CD4-positive, alpha-beta T cell (primary cell): ENCODE measurements around the gene TAF11L6. TPM values are rescaled to one million over a fixed set of nuclear protein-coding genes. Genes with fewer than 3 reads are reported as not detected.
"Not testable (repeated sequence)": the region's sequence is repeated elsewhere in the genome, so short reads cannot be mapped to it uniquely, and the experiment has no call there.

Source experiments
- ATAC-seq: fragments of 200-7000 bp; cut with Tn5 transposase; one replicate; pipeline ENCODE4 v1.10.0; 2022; ENCODE audit warnings: mild to moderate bottlenecking; ENCODE audit not compliant: poor library complexity
- CTCF ChIA-PET: fragments of 350-600 bp; sonication (Branson Sonifier 250); formaldehyde crosslinking; loops from one replicate; lab custom pipeline; 2021; ENCODE audit warnings: antibody characterized with exemption, inconsistent platforms; lab: Charles Lee
- POLR2A ChIA-PET: fragments of 350-600 bp; sonication (Branson Sonifier 250); formaldehyde crosslinking; loops from one replicate; lab custom pipeline; 2021; ENCODE audit warnings: antibody characterized with exemption, inconsistent platforms; lab: Charles Lee
- DNase-seq, 14 experiments: peaks; one replicate each; pipeline ENCODE4 v3.0.0-alpha.2; 2013 to 2020; ENCODE audit warnings: mixed read lengths in 2 of 14
- H3K27ac ChIP-seq, 2 donors: one replicate each; pipeline versions ENCODE4 v1.5.1 to v1.7.0; 2013; ENCODE audit warnings: low read length in 2 of 2, low read depth in 1 of 2, mild to moderate bottlenecking in 1 of 2
- H3K27me3 ChIP-seq, 2 experiments: 1 replicate in 1 of 2; 2 replicates in 1 of 2; pipeline versions ENCODE4 v1.6.1 to v1.7.0; 2013; ENCODE audit warnings: low read length in 2 of 2, control low read depth in 1 of 2, mild to moderate bottlenecking in 1 of 2, moderate library complexity in 1 of 2; ENCODE audit not compliant: insufficient read depth in 2 of 2, control insufficient read depth in 1 of 2
- H3K36me3 ChIP-seq: one replicate; pipeline ENCODE4 v1.6.1; 2013; ENCODE audit warnings: low read length, control low read depth; ENCODE audit not compliant: insufficient read depth
- H3K4me1 ChIP-seq: one replicate; pipeline ENCODE4 v1.6.1; 2013; ENCODE audit warnings: low read length, control low read depth; ENCODE audit not compliant: insufficient read depth
- H3K4me3 ChIP-seq: one replicate; pipeline ENCODE4 v1.5.1; 2013; ENCODE audit warnings: mild to moderate bottlenecking, low read length, moderate library complexity
- H3K9me3 ChIP-seq, 2 experiments: 1 replicate in 1 of 2; 2 replicates in 1 of 2; pipeline versions ENCODE4 v1.6.1 to v1.7.0; 2013; ENCODE audit warnings: low read length in 2 of 2, mild to moderate bottlenecking in 2 of 2, control low read depth in 1 of 2, moderate library complexity in 1 of 2; ENCODE audit not compliant: control insufficient read depth in 1 of 2, insufficient read depth in 1 of 2
- H3K27ac Mint-ChIP-seq: one replicate; pipeline ENCODE4 v1.8.0; 2020; ENCODE audit warnings: mixed read lengths
- H3K27me3 Mint-ChIP-seq: one replicate; pipeline ENCODE4 v1.8.0; 2021; ENCODE audit warnings: mixed read lengths
- H3K36me3 Mint-ChIP-seq: one replicate; pipeline ENCODE4 v1.8.0; 2021; ENCODE audit warnings: low read depth, mixed read lengths
- H3K4me1 Mint-ChIP-seq: one replicate; pipeline ENCODE4 v1.8.0; 2021; ENCODE audit warnings: low read depth, mixed read lengths
- H3K4me3 Mint-ChIP-seq: one replicate; pipeline ENCODE4 v1.8.0; 2020; ENCODE audit warnings: mild to moderate bottlenecking, mixed read lengths
- H3K9me3 Mint-ChIP-seq: one replicate; pipeline ENCODE4 v1.8.0; 2020; ENCODE audit warnings: mixed read lengths
- CTCF ChIP-seq: fragments of 200-600 bp; IDR thresholded peaks from one replicate; pipeline ENCODE4 v1.8.0; 2022; ENCODE audit warnings: antibody characterized with exemption, mild to moderate bottlenecking
- intact Hi-C, 2 experiments: fragments of 100-400 bp; cut with DNase I in 1 of 2; cut with micrococcal nuclease in 1 of 2; formaldehyde crosslinking; loops; one replicate each; pipeline versions ENCODE4 v1.15.1 to v1.9.0; 2023 to 2025; cut with DNase I, micrococcal nuclease
- total RNA-seq, 174 experiments: library from RNA in 2 of 174; stranded (reverse) in 2 of 174; gene quantifications; one replicate each; pipeline ENCODE4 v1.2.3 and lab custom pipeline; 2021 to 2026

The TAF11L6 gene
- total RNA-seq, 2 experiments from 2014 or later, result not detected

DNA sequence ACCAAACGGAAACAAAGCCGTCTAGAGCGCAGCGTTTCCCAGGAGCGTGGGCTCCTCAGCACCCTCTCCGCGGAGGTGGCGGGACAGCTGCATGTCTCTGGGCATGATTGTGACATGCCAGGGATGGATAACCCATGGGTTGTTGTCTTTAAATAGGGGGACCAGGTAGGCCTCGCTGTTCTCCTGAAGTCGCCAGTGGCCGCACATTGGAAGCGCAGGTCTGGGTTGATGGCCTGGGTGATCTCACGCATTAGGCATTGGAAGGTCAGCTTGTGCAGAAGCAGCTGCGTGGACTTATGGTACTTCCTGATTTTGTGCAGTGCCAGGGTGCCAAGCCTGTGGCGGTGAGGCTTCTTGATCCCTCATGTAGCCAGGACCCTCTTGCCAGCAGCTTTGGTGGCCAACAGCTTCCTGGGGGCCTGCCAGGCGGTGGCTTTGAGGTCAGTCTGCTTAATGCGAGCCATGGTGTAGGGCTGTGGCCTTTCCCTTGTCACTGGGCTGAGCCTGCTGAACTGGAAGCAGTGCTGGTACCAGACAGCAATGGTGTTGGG, 16.6 kb upstream of the TAF11L6 start:
- Mint-ChIP-seq H3K4me3 (no peak overlapping the region), H3K9me3 (no peaks in the 10 kb centered on the region), H3K36me3 (no peaks in the 10 kb centered on the region), H3K4me1 (no peaks in the 10 kb centered on the region), H3K27me3 (no peaks in the 10 kb centered on the region), H3K27ac (no peak overlapping the region)
- H3K36me3 ChIP-seq, result no peaks in the 10 kb centered on the region
- ChIA-PET CTCF (no interaction called here), POLR2A (no interaction called here)
- no peaks in the 10 kb centered on the region for H3K27me3 ChIP-seq
- DNase-seq (no peak), ATAC-seq (no peak)
- no peak for TF ChIP-seq CTCF
- H3K4me1 ChIP-seq, result no peaks in the 10 kb centered on the region
- intact Hi-C loops, result no loop called here
- H3K27ac ChIP-seq, result no peak overlapping the region
- H3K4me3 ChIP-seq, result no peak overlapping the region
- H3K9me3 ChIP-seq, result peaks cover 0 to 6% of the 10 kb centered on the region in 2 experiments

DNA sequence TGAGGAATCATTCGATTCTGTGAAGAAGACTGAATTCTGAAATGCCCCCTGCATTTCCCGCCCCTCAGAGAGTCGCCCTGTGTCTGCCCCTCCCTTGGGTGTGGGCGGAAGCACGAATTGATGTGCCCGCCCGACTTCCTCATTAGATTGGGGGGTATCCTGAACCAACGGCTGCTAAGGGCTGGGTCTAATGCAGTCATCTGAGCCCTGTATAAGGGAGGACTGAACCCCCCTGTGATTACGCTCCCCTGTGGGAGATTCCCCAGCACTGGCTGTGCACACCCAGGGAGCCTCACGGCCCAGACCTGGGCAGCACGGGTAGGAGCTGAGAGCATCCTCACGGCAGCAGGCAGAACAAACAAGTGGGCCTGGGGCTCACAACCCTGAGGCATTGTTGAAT, 10.9 kb upstream of the TAF11L6 start:
- H3K27me3 Mint-ChIP-seq, H3K4me3 Mint-ChIP-seq, H3K4me1 Mint-ChIP-seq, H3K27ac ChIP-seq, POLR2A ChIA-PET, H3K27ac Mint-ChIP-seq, H3K36me3 Mint-ChIP-seq, H3K9me3 ChIP-seq, intact Hi-C loops, H3K4me1 ChIP-seq, CTCF ChIA-PET, H3K4me3 ChIP-seq, H3K27me3 ChIP-seq, H3K9me3 Mint-ChIP-seq, H3K36me3 ChIP-seq, ATAC-seq: not testable (repeated sequence)
- DNase-seq, result peak in 1 of 14 experiments; percentile 44

DNA sequence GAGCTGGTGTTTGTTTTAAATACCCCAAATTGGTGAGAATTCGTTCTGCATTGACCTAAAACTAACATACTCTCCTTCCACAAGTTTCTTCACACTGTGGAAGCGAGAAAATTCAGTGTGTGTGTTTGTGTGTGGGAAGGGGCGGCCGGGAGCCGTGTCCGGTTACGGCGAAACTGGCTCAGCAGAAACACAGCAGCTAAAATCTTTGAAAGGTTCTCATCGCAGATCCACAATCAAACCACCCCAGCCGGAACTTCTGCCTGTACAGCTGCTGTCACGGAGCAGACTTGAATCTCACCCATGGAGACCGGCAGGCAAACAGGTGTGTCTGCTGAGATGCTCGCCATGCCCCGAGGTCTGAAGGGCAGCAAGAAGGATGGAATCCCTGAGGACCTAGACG, 10.4 kb upstream of the TAF11L6 start, which contains the start of gene TAF11L3:
Gene TAF11L3 (plus strand): TSS at position 301 of the 400 bp plus-strand sequence.
- CTCF ChIA-PET, H3K4me3 ChIP-seq, intact Hi-C loops, H3K27me3 ChIP-seq, H3K27me3 Mint-ChIP-seq, H3K27ac ChIP-seq, H3K4me3 Mint-ChIP-seq, H3K9me3 Mint-ChIP-seq, H3K36me3 Mint-ChIP-seq, DNase-seq, POLR2A ChIA-PET, ATAC-seq, H3K4me1 Mint-ChIP-seq, H3K4me1 ChIP-seq, H3K9me3 ChIP-seq, H3K27ac Mint-ChIP-seq, H3K36me3 ChIP-seq: not testable (repeated sequence)

DNA sequence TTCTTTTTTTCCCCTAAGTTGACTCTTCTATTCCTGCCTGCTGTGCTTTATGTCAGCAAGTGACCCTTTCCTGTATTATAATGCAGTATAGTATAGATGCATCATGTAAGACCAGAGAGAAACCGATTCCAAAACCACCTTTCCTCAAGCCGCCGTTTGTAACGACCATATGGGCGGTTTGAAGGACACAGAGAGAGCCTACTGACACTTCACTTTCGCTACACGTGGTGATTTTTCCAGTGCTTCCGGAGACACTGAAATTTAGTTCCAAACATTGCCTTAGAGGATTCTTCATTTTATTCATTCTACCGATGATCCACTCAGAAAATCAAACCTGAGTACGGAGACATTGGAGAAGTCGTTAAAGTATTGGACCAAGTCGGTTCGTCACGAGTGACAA, 9.0 kb upstream of the TAF11L6 start:
- H3K9me3 Mint-ChIP-seq, H3K4me1 ChIP-seq, POLR2A ChIA-PET, ATAC-seq, H3K36me3 ChIP-seq, H3K27ac ChIP-seq, H3K27me3 ChIP-seq, H3K9me3 ChIP-seq, H3K4me1 Mint-ChIP-seq, H3K4me3 Mint-ChIP-seq, H3K27me3 Mint-ChIP-seq, CTCF ChIA-PET, intact Hi-C loops, H3K36me3 Mint-ChIP-seq, H3K4me3 ChIP-seq, H3K27ac Mint-ChIP-seq: not testable (repeated sequence)
- DNase-seq, result peak in 1 of 14 experiments; percentile 14

DNA sequence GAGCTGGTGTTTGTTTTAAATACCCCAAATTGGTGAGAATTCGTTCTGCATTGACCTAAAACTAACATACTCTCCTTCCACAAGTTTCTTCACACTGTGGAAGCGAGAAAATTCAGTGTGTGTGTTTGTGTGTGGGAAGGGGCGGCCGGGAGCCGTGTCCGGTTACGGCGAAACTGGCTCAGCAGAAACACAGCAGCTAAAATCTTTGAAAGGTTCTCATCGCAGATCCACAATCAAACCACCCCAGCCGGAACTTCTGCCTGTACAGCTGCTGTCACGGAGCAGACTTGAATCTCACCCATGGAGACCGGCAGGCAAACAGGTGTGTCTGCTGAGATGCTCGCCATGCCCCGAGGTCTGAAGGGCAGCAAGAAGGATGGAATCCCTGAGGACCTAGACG, 7.0 kb upstream of the TAF11L6 start, which contains the start of gene TAF11L4:
Gene TAF11L4 (plus strand): TSS at position 301 of the 400 bp plus-strand sequence.
- H3K9me3 Mint-ChIP-seq, CTCF ChIA-PET, POLR2A ChIA-PET: not testable (repeated sequence)

DNA sequence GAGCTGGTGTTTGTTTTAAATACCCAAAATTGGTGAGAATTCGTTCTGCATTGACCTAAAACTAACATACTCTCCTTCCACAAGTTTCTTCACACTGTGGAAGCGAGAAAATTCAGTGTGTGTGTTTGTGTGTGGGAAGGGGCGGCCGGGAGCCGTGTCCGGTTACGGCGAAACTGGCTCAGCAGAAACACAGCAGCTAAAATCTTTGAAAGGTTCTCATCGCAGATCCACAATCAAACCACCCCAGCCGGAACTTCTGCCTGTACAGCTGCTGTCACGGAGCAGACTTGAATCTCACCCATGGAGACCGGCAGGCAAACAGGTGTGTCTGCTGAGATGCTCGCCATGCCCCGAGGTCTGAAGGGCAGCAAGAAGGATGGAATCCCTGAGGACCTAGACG, 3.5 kb upstream of the TAF11L6 start, which contains the start of gene TAF11L5:
Gene TAF11L5 (plus strand): TSS at position 301 of the 400 bp plus-strand sequence.
- H3K9me3 Mint-ChIP-seq, H3K27ac Mint-ChIP-seq, H3K4me1 ChIP-seq, CTCF ChIA-PET, H3K4me3 ChIP-seq, H3K27ac ChIP-seq, H3K4me1 Mint-ChIP-seq, H3K36me3 Mint-ChIP-seq, H3K27me3 Mint-ChIP-seq, intact Hi-C loops, ATAC-seq, DNase-seq, H3K27me3 ChIP-seq, H3K4me3 Mint-ChIP-seq, H3K9me3 ChIP-seq, POLR2A ChIA-PET, H3K36me3 ChIP-seq: not testable (repeated sequence)

More for the DNA sequence above, 7.0 kb upstream of the TAF11L6 start, which contains the start of gene TAF11L4:
- H3K27ac ChIP-seq, H3K27ac Mint-ChIP-seq, ATAC-seq, H3K36me3 ChIP-seq, H3K4me3 ChIP-seq, H3K27me3 ChIP-seq, DNase-seq, H3K4me3 Mint-ChIP-seq, H3K4me1 ChIP-seq, H3K4me1 Mint-ChIP-seq, intact Hi-C loops, H3K9me3 ChIP-seq, H3K36me3 Mint-ChIP-seq, H3K27me3 Mint-ChIP-seq: not testable (repeated sequence)
